Left lung (tissue), 10 donors: ENCODE results near the gene KRTAP25-1. TPM values are rescaled to one million over a fixed set of nuclear protein-coding genes. Genes with fewer than 3 reads are reported as not detected.

Experiments
- ATAC-seq: fragments of 200-7000 bp; cut with Tn5 transposase; one replicate; pipeline ENCODE4 v1.9.1; 2020; ENCODE audit warnings: moderate library complexity
- DNase-seq, 4 donors: peaks; one replicate each; pipeline ENCODE4 v3.0.0-alpha.2; 2013 to 2020
- H3K27ac ChIP-seq, 2 donors: fragments of 200-600 bp; sonication (generic) in 1 of 2; one replicate each; pipeline versions ENCODE4 v1.5.0 to v1.8.0; 2020 to 2021
- H3K27me3 ChIP-seq, 2 donors: fragments of 200-600 bp; sonication (generic) in 1 of 2; one replicate each; pipeline versions ENCODE4 v1.5.0 to v1.8.0; 2020 to 2021
- H3K36me3 ChIP-seq, 2 donors: fragments of 200-600 bp; sonication (generic) in 1 of 2; one replicate each; pipeline versions ENCODE4 v1.5.0 to v1.8.0; 2020 to 2021
- H3K4me1 ChIP-seq, 2 donors: fragments of 200-600 bp; one replicate each; pipeline ENCODE4 v1.8.0; 2021
- H3K4me3 ChIP-seq, 2 donors: fragments of 200-600 bp; sonication (generic) in 1 of 2; one replicate each; pipeline versions ENCODE4 v1.5.0 to v1.8.0; 2020 to 2021; ENCODE audit warnings: mild to moderate bottlenecking in 1 of 2
- H3K9me3 ChIP-seq, 2 donors: fragments of 200-600 bp; sonication (generic) in 1 of 2; one replicate each; pipeline versions ENCODE4 v1.5.0 to v1.8.0; 2020 to 2021
- CTCF ChIP-seq, 2 donors: fragments of 200-600 bp; sonication (generic) in 1 of 2; IDR thresholded peaks; one replicate each; pipeline versions ENCODE4 v1.5.0 to v1.8.0; 2021; ENCODE audit warnings: antibody characterized with exemption in 2 of 2
- intact Hi-C, 2 donors: fragments of 100-400 bp; cut with DNase I; formaldehyde crosslinking; loops; one replicate each; pipeline versions ENCODE4 v1.11.2 to v1.14.2; 2022
- polyA plus RNA-seq, 6 donors: library from polyadenylated mRNA; unstranded; fragments of 120-200 nt; gene quantifications; one replicate each; pipeline ENCODE4 v1.2.1, GENCODE V29; 2013; ENCODE audit not compliant: insufficient read length in 6 of 6
- total RNA-seq, 2 donors: library from RNA; stranded (reverse); fragmentation: NEBNext Ultra II Directional; extraction: Animal tissue kit (Norgen Biotek cat#: 25700); gene quantifications; one replicate each; pipeline ENCODE4 v1.2.1, GENCODE V29; 2021
- donor health status: DM: no; HTN: yes; CAD: no.
- donor health status: DM: no; HTN: no; CAD: no.

The KRTAP25-1 gene
- total and polyA plus RNA-seq, 8 donors = not detected

DNA sequence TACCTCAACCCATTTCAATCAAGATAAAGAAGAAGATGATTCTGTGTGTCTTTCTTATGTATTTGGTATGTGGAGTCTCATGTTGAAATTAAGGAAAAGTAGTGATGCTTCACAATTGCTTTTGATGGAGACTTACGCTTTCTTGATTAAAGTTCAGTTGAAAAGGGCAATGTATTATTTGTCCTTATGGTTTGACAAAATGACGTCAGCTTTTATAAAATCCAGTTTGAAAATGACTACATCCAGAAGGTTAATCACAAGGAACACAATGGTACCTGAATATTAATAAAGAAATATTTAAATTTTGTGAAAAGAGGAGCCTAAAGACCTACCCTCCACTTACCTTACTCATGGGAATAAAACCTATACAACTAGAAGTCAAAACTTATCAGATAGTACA, 26.4 kb upstream of the KRTAP25-1 start:
- H3K27me3 ChIP-seq = no peaks in the 10 kb centered on the region
- DNase-seq (no peak), ATAC-seq (no peak)
- H3K36me3 ChIP-seq = no peaks in the 10 kb centered on the region
- H3K4me1 ChIP-seq = no peaks in the 10 kb centered on the region
- no peaks in the 10 kb centered on the region for H3K9me3 ChIP-seq
- H3K27ac ChIP-seq = no peak overlapping the region
- intact Hi-C loops = no loop called here
- no peak for TF ChIP-seq CTCF (IDR thresholded peaks at IDR 0.05)
- no peak overlapping the region for H3K4me3 ChIP-seq

GRCh38 chr21:30306884-30307283, 17.6 kb upstream of the KRTAP25-1 start:
- Histone ChIP-seq H3K4me3 (no peak overlapping the region), H3K27me3 (no peaks in the 10 kb centered on the region), H3K36me3 (no peaks in the 10 kb centered on the region), H3K4me1 (no peaks in the 10 kb centered on the region), H3K27ac (no peak overlapping the region), H3K9me3 (no peaks in the 10 kb centered on the region)
- no peak for TF ChIP-seq CTCF (IDR thresholded peaks at IDR 0.05)
- peak in 1 of 4 donors; percentile 5 for DNase-seq
- intact Hi-C loops = no loop called here
- ATAC-seq = no peak

DNA sequence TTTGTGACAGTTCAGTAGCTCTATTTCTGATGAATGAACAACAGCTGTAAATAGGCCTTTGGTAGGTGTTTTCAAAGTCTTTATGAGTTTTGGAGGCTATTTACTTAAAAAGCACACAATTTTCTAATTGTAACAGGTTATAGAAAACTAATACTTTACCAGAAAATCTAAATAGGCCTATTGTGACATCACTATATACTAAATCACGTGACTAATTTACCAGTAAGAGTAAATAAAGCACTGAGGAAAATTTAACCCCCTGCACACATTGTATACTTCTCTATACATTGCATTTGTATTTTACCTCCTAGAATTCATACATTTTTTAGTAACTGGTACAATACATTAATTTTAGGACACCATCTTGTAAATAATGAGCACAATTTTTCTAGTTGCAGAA, 15.8 kb upstream of the KRTAP25-1 start:
- intact Hi-C loops = no loop called here
- peaks cover 0 to 4% of the 10 kb centered on the region in 2 donors for H3K9me3 ChIP-seq
- ATAC-seq (no peak), DNase-seq (no peak)
- H3K4me1 ChIP-seq = no peaks in the 10 kb centered on the region
- H3K27me3 ChIP-seq = no peaks in the 10 kb centered on the region
- no peaks in the 10 kb centered on the region for H3K36me3 ChIP-seq
- H3K27ac ChIP-seq = no peak overlapping the region
- H3K4me3 ChIP-seq = no peak overlapping the region
- no peak for TF ChIP-seq CTCF (IDR thresholded peaks at IDR 0.05)

- H3K4me3 ChIP-seq = no peak within 1 kb of the TSS
- H3K36me3 ChIP-seq = no peaks in the 10 kb centered on the region
- DNase-seq (no peak), ATAC-seq (no peak)
- H3K27ac ChIP-seq = no peak within 1 kb of the TSS
- no peaks in the 10 kb centered on the region for H3K9me3 ChIP-seq
- no peaks in the 10 kb centered on the region for H3K4me1 ChIP-seq
- H3K27me3 ChIP-seq = no peaks in the 10 kb centered on the region
- intact Hi-C loops = no loop called here
- TF ChIP-seq CTCF (IDR thresholded peaks at IDR 0.05) = no peak
These were observed 6.5 kb downstream of the KRTAP25-1 start, which contains the start of gene KRTAP24-1 for GRCh38 chr21:30282850-30283249. Gene KRTAP24-1 (minus strand): TSS chr21:30282950. CDS start chr21:30282932, 18 bp downstream.

GRCh38 chr21:30271611-30272010, 17.7 kb downstream of the KRTAP25-1 start:
- Histone ChIP-seq H3K9me3 (peaks cover 0 to 4% of the 10 kb centered on the region in 2 donors), H3K36me3 (no peaks in the 10 kb centered on the region), H3K4me1 (no peaks in the 10 kb centered on the region), H3K27me3 (no peaks in the 10 kb centered on the region), H3K4me3 (no peak overlapping the region), H3K27ac (no peak overlapping the region)
- intact Hi-C loops = no loop called here
- DNase-seq (peak in 1 of 4 donors; percentile 25), ATAC-seq (no peak)
- no peak for TF ChIP-seq CTCF (IDR thresholded peaks at IDR 0.05)
